Measurements from ENCODE around the gene NQO1. TPM values are rescaled to one million over a fixed set of nuclear protein-coding genes. Genes with fewer than 3 reads are reported as not detected.
A peak's percentile ranks its signal among the peaks of the same experiment; 100 is the strongest.

Gene NQO1
- total and polyA plus RNA-seq, 2 of the 13 experiments (the other 11 are each of a cell fraction or from before 2014, with no cell fraction given): 464 to 1,060 TPM

DNA sequence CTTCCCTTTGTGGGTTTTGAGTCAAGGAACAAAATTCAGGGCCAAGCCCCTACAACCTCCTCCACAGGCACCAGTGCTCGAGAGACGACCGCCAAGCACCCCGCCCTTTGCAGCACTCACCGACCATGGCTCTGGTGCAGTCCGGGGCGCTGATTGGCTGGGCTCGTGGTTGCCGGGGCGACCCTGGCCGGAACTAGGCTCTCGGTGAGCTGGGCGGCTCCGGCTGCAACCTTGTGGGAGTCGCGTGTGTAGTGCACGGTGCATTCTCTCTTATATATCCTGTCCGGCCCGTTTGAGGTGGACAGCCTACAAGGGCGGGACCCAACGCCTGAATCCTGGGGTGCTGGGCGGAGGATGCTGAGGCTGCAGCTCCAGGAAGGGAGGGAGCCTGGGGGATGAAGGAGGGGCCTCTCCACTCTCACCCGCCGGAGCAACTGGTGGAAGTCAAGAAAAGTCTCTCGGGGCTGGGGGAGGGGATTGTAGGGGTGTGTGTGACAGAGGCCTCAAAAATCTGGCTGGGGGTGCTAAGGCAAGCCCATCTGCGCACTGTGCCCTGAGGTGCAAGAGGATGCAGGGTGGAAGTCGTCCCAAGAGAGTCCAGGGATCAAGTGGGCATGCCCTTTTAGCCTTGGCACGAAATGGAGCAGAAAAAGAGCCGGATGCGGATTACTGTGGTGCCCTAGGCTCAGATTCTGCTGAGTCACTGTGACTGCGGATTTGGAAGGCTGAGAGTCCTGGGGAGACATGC, at the start of gene NQO1 (continued):
- TF ChIP-seq, protein P1, sequence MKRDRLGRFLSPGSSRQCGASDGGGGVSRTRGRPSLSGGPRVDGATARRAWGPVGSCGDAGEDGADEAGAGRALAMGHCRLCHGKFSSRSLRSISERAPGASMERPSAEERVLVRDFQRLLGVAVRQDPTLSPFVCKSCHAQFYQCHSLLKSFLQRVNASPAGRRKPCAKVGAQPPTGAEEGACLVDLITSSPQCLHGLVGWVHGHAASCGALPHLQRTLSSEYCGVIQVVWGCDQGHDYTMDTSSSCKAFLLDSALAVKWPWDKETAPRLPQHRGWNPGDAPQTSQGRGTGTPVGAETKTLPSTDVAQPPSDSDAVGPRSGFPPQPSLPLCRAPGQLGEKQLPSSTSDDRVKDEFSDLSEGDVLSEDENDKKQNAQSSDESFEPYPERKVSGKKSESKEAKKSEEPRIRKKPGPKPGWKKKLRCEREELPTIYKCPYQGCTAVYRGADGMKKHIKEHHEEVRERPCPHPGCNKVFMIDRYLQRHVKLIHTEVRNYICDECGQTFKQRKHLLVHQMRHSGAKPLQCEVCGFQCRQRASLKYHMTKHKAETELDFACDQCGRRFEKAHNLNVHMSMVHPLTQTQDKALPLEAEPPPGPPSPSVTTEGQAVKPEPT (CRISPR knock-in tag; IDR thresholded peaks at IDR 0.05; ENCODE audit: low read depth): no peak; the same call in 1 of the 2 replicates
- TF ChIP-seq ELF3 (CRISPR knock-in tag; IDR thresholded peaks at IDR 0.05): peak; percentile 43
- peak; percentile 66 for TF ChIP-seq ARHGAP35 (CRISPR knock-in tag; IDR thresholded peaks at IDR 0.05; ENCODE audit: borderline replicate concordance)
- no peak for TF ChIP-seq EHMT2 (IDR thresholded peaks at IDR 0.05; ENCODE audit: borderline replicate concordance, low read depth, low read length)
- TF ChIP-seq, protein P2, sequence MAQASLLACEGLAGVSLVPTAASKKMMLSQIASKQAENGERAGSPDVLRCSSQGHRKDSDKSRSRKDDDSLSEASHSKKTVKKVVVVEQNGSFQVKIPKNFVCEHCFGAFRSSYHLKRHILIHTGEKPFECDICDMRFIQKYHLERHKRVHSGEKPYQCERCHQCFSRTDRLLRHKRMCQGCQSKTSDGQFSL (CRISPR knock-in tag; IDR thresholded peaks at IDR 0.05): no peak
- TF ChIP-seq, protein P3, sequence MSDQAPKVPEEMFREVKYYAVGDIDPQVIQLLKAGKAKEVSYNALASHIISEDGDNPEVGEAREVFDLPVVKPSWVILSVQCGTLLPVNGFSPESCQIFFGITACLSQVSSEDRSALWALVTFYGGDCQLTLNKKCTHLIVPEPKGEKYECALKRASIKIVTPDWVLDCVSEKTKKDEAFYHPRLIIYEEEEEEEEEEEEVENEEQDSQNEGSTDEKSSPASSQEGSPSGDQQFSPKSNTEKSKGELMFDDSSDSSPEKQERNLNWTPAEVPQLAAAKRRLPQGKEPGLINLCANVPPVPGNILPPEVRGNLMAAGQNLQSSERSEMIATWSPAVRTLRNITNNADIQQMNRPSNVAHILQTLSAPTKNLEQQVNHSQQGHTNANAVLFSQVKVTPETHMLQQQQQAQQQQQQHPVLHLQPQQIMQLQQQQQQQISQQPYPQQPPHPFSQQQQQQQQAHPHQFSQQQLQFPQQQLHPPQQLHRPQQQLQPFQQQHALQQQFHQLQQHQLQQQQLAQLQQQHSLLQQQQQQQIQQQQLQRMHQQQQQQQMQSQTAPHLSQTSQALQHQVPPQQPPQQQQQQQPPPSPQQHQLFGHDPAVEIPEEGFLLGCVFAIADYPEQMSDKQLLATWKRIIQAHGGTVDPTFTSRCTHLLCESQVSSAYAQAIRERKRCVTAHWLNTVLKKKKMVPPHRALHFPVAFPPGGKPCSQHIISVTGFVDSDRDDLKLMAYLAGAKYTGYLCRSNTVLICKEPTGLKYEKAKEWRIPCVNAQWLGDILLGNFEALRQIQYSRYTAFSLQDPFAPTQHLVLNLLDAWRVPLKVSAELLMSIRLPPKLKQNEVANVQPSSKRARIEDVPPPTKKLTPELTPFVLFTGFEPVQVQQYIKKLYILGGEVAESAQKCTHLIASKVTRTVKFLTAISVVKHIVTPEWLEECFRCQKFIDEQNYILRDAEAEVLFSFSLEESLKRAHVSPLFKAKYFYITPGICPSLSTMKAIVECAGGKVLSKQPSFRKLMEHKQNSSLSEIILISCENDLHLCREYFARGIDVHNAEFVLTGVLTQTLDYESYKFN (CRISPR knock-in tag; conservative IDR thresholded peaks at IDR 0.05): peak; percentile 71
- peak; percentile 96 for TF ChIP-seq NFE2 (CRISPR knock-in tag; IDR thresholded peaks at IDR 0.05)
- TF ChIP-seq, protein P4, sequence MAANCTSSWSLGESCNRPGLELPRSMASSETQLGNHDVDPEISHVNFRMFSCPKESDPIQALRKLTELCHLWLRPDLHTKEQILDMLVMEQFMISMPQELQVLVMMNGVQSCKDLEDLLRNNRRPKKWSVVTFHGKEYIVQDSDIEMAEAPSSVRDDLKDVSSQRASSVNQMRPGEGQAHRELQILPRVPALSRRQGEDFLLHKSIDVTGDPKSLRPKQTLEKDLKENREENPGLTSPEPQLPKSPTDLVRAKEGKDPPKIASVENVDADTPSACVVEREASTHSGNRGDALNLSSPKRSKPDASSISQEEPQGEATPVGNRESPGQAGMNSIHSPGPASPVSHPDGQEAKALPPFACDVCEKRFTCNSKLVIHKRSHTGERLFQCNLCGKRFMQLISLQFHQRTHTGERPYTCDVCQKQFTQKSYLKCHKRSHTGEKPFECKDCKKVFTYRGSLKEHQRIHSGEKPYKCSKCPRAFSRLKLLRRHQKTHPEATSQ (CRISPR knock-in tag; IDR thresholded peaks at IDR 0.05; ENCODE audit: borderline replicate concordance): peak; percentile 28; the same call in 1 of the 2 replicates
- TF ChIP-seq, protein P5, sequence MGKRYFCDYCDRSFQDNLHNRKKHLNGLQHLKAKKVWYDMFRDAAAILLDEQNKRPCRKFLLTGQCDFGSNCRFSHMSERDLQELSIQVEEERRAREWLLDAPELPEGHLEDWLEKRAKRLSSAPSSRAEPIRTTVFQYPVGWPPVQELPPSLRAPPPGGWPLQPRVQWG (CRISPR knock-in tag; IDR thresholded peaks at IDR 0.05; ENCODE audit: borderline replicate concordance, low read depth): no peak
- TF ChIP-seq, protein P6, sequence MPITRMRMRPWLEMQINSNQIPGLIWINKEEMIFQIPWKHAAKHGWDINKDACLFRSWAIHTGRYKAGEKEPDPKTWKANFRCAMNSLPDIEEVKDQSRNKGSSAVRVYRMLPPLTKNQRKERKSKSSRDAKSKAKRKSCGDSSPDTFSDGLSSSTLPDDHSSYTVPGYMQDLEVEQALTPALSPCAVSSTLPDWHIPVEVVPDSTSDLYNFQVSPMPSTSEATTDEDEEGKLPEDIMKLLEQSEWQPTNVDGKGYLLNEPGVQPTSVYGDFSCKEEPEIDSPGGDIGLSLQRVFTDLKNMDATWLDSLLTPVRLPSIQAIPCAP (CRISPR knock-in tag; IDR thresholded peaks at IDR 0.05; ENCODE audit: low read depth): no peak
- TF ChIP-seq, protein P7, sequence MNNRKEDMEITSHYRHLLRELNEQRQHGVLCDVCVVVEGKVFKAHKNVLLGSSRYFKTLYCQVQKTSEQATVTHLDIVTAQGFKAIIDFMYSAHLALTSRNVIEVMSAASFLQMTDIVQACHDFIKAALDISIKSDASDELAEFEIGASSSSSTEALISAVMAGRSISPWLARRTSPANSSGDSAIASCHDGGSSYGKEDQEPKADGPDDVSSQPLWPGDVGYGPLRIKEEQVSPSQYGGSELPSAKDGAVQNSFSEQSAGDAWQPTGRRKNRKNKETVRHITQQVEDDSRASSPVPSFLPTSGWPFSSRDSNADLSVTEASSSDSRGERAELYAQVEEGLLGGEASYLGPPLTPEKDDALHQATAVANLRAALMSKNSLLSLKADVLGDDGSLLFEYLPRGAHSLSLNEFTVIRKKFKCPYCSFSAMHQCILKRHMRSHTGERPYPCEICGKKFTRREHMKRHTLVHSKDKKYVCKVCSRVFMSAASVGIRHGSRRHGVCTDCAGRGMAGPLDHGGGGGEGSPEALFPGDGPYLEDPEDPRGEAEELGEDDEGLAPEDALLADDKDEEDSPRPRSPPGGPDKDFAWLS (CRISPR knock-in tag; IDR thresholded peaks at IDR 0.05; ENCODE audit: borderline replicate concordance): no peak
- peak; percentile 86 for TF ChIP-seq GABPB1 (CRISPR knock-in tag; IDR thresholded peaks at IDR 0.05)

All from HepG2 (cell line).